K562 (cell line): ENCODE measurements around the gene LYG2.

Experiments used
- ERF ChIP-seq: fragments of 450-650 bp; formaldehyde crosslinking; IDR thresholded peaks from 2 replicates; pipeline ENCODE4 v1.4.0; 2020; ENCODE audit warnings: mild to moderate bottlenecking, mixed read lengths
- ESRRA ChIP-seq: fragments of 450-650 bp; IDR thresholded peaks from 2 replicates; pipeline ENCODE4 v1.6.1; 2014; ENCODE audit warnings: low read depth, mild to moderate bottlenecking, moderate library complexity, borderline replicate concordance
- NR1H2 ChIP-seq: sonication (generic); formaldehyde crosslinking; IDR thresholded peaks from 2 replicates; pipeline ENCODE4 v1.4.0; 2020; ENCODE audit warnings: mild to moderate bottlenecking, missing genetic modification reagents
- POLR2A ChIP-seq: fragments of 450-650 bp; conservative IDR thresholded peaks from 2 replicates; pipeline ENCODE4 v1.6.1; 2016
- ZBTB33 ChIP-seq: sonication (generic); formaldehyde crosslinking; IDR thresholded peaks from 2 replicates; pipeline ENCODE4 v1.8.1; 2023; ENCODE audit warnings: mild to moderate bottlenecking, missing genetic modification reagents
- ZNF239 ChIP-seq: fragments of 250-450 bp; sonication (Bioruptor Pico); IDR thresholded peaks from 2 replicates; pipeline ENCODE4 v1.4.0; 2020; ENCODE audit warnings: mild to moderate bottlenecking
- ZNF764 ChIP-seq: fragments of 250-450 bp; sonication (Bioruptor Pico); IDR thresholded peaks from 2 replicates; pipeline ENCODE4 v1.4.0; 2020; ENCODE audit warnings: low read depth, mild to moderate bottlenecking, moderate library complexity
- TF ChIP-seq, protein P1 (sequence below), 3 experiments: IDR thresholded peaks in 2 of 3; conservative IDR thresholded peaks in 1 of 3; 2 replicates each; pipeline ENCODE4 v1.5.1; 2011 to 2012; ENCODE audit warnings: low read length in 3 of 3, mild to moderate bottlenecking in 3 of 3, control low read depth in 2 of 3, improper control_type of control experiment in 1 of 3, inconsistent platforms in 1 of 3, low read depth in 1 of 3, mixed read lengths in 1 of 3, moderate library complexity in 1 of 3; ENCODE audit not compliant: insufficient read depth in 2 of 3

DNA sequence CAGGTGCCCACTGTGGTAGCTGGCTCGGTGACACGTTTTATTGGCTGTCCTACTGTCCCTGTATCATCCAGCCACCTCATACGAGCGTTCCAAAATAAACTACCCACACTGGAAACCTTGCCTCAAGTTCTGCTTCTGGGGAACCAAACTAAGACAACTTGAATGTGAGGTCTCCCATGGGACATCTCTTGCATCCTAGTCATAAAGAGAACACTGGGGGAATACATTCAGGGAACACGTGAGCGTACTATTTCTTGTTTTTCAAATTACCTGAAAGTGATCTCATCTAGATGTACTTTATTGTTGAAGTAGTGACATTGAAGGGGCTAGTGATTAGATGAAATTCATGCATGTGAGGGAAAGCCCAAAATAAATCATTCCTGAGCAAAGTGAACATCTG lies 15.0 kb downstream of the LYG2 start:
- TF ChIP-seq POLR2A, result no peak
- TF ChIP-seq, protein P1, sequence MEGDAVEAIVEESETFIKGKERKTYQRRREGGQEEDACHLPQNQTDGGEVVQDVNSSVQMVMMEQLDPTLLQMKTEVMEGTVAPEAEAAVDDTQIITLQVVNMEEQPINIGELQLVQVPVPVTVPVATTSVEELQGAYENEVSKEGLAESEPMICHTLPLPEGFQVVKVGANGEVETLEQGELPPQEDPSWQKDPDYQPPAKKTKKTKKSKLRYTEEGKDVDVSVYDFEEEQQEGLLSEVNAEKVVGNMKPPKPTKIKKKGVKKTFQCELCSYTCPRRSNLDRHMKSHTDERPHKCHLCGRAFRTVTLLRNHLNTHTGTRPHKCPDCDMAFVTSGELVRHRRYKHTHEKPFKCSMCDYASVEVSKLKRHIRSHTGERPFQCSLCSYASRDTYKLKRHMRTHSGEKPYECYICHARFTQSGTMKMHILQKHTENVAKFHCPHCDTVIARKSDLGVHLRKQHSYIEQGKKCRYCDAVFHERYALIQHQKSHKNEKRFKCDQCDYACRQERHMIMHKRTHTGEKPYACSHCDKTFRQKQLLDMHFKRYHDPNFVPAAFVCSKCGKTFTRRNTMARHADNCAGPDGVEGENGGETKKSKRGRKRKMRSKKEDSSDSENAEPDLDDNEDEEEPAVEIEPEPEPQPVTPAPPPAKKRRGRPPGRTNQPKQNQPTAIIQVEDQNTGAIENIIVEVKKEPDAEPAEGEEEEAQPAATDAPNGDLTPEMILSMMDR (IDR thresholded peaks at IDR 0.05 in 2 of 3, conservative IDR thresholded peaks at IDR 0.05 in 1 of 3; ENCODE audit: insufficient read depth in 2 of 3, low read depth in 1 of 3, low read length in 3 of 3), result no peak
- no peak for TF ChIP-seq ZNF239 (CRISPR knock-in tag)
- no peak for TF ChIP-seq ZNF764 (CRISPR knock-in tag)
- no peak for TF ChIP-seq NR1H2 (CRISPR knock-in tag)
- TF ChIP-seq ERF (CRISPR knock-in tag), result no peak
- TF ChIP-seq ESRRA, result no peak
- TF ChIP-seq ZBTB33, result no peak
